Measurements from ENCODE around the gene MCAM. TPM values are rescaled to one million over a fixed set of nuclear protein-coding genes. Genes with fewer than 3 reads are reported as not detected.

The MCAM gene
- total RNA-seq, 2 donors from 2014 or later: 356 to 509 TPM

- peaks cover 52% of the 10 kb centered on the region for H3K36me3 ChIP-seq
Measured at GRCh38 chr11:119305556-119306372, 11.2 kb downstream of the MCAM start.

DNA sequence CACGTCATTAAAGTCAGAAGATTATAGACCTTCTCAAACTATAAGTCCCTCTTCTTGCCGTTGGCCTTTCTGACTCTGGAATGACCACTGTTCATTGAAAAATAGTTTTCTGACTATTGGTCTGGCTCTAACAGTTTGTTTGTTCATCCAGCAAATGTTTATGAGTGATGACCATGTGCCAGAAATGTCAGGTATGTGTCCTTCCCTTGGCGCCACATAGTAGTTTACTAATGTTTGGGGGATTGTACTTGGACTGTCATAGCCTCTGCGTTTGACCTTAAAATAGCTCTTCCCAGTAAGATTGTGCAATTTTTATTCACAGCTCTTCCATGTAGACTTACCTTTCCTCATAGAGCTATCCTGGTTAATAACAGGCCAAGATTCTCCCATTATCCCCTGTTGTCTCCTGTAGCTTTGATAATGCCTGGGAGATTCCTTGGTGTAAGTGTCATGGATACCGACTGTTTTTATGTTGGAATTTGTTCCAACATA, 13.7 kb downstream of the MCAM start:
- H3K27ac ChIP-seq: no peak overlapping the region
- no peak for DNase-seq (ENCODE audit: low spot score)
- H3K9me3 ChIP-seq: no peaks in the 10 kb centered on the region
- peaks cover 0 to 22% of the 10 kb centered on the region in 2 donors for H3K4me1 ChIP-seq
- H3K36me3 ChIP-seq: peaks cover 46% of the 10 kb centered on the region
- H3K4me3 ChIP-seq: no peak overlapping the region
- TF ChIP-seq, protein P1, sequence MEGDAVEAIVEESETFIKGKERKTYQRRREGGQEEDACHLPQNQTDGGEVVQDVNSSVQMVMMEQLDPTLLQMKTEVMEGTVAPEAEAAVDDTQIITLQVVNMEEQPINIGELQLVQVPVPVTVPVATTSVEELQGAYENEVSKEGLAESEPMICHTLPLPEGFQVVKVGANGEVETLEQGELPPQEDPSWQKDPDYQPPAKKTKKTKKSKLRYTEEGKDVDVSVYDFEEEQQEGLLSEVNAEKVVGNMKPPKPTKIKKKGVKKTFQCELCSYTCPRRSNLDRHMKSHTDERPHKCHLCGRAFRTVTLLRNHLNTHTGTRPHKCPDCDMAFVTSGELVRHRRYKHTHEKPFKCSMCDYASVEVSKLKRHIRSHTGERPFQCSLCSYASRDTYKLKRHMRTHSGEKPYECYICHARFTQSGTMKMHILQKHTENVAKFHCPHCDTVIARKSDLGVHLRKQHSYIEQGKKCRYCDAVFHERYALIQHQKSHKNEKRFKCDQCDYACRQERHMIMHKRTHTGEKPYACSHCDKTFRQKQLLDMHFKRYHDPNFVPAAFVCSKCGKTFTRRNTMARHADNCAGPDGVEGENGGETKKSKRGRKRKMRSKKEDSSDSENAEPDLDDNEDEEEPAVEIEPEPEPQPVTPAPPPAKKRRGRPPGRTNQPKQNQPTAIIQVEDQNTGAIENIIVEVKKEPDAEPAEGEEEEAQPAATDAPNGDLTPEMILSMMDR (IDR thresholded peaks at IDR 0.05): no peak
- no peaks in the 10 kb centered on the region for H3K27me3 ChIP-seq

More at GRCh38 chr11:119305556-119306372, 11.2 kb downstream of the MCAM start:
- no peak overlapping the region for H3K4me3 ChIP-seq
- H3K27me3 ChIP-seq: no peaks in the 10 kb centered on the region
- no peak for DNase-seq (ENCODE audit: low spot score)
- TF ChIP-seq, protein P1 (IDR thresholded peaks at IDR 0.05): no peak
- H3K4me1 ChIP-seq: peaks cover 0 to under 1% of the 10 kb centered on the region in 2 donors
- peak overlapping the region; percentile 15 to 59 for H3K27ac ChIP-seq
- no peaks in the 10 kb centered on the region for H3K9me3 ChIP-seq

DNA sequence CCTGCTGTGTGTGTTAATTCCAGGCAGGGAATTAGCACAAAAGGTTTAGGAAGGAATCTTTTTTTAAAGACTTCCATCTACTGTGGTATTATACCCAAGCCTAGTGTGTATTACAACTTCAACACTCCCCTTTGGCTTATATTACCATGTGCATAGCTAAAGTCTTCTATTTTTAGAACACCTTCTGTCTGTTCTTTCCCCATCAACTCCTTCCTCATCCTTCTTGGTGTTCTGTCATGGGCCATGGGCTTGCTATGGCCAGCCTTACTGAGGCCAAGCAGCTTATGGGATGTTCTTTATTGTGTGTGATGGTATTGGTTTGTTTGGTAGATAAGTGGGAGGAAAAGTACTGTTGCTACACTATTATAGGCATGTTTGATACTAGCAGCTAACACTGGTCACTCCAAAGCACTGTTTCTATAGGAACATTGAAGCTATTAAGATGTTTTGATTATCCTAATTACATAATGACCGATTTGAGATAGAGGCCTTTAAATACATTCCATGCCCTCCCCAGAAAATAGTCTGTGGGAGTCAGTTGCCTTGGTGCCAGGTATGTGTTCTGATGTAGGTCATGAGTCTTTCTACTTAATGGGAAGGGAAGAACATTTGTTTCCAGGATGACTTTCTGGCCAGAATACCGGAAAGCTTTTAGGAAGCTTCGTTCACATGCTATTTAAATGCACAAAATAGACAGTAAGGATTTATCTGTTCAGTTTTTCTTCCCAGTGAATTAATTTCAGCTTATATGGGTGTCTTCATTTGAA, 16.5 kb downstream of the MCAM start:
- H3K27me3 ChIP-seq: no peaks in the 10 kb centered on the region
- no peak overlapping the region for H3K4me3 ChIP-seq
- no peaks in the 10 kb centered on the region for H3K9me3 ChIP-seq
- TF ChIP-seq, protein P1 (IDR thresholded peaks at IDR 0.05): no peak
- peak overlapping the region in 1 of 2 donors; percentile 44 for H3K27ac ChIP-seq
- DNase-seq (ENCODE audit: low spot score): no peak
- H3K36me3 ChIP-seq: peaks cover 42% of the 10 kb centered on the region
- peaks cover 0 to 35% of the 10 kb centered on the region in 2 donors for H3K4me1 ChIP-seq

- Histone ChIP-seq H3K36me3 (peaks cover 42% of the 10 kb centered on the region), H3K27ac (peak overlapping the region in 1 of 2 donors; percentile 78), H3K4me3 (no peak overlapping the region), H3K27me3 (no peaks in the 10 kb centered on the region), H3K4me1 (peaks cover 0 to 35% of the 10 kb centered on the region in 2 donors), H3K9me3 (no peaks in the 10 kb centered on the region)
- TF ChIP-seq, protein P1 (IDR thresholded peaks at IDR 0.05): no peak
- DNase-seq (ENCODE audit: low spot score): no peak
Measured at GRCh38 chr11:119299416-119299815, 17.5 kb downstream of the MCAM start.

GRCh38 chr11:119298726-119299125, 18.2 kb downstream of the MCAM start:
- TF ChIP-seq, protein P1 (IDR thresholded peaks at IDR 0.05): no peak
- H3K4me3 ChIP-seq: no peak overlapping the region
- H3K9me3 ChIP-seq: no peaks in the 10 kb centered on the region
- peaks cover 0 to 35% of the 10 kb centered on the region in 2 donors for H3K4me1 ChIP-seq
- peak overlapping the region; percentile 47 to 78 for H3K27ac ChIP-seq
- H3K36me3 ChIP-seq: peaks cover 42% of the 10 kb centered on the region
- H3K27me3 ChIP-seq: no peaks in the 10 kb centered on the region
- no peak for DNase-seq (ENCODE audit: low spot score)

Measured in right atrium auricular region (tissue), 2 donors.